Measurements from ENCODE around the gene LMF1. TPM values are rescaled to one million over a fixed set of nuclear protein-coding genes. Genes with fewer than 3 reads are reported as not detected.

LMF1 gene
- total RNA-seq, 2 donors from 2014 or later, result 86.1 to 87.5 TPM

- intact Hi-C loops (cut with DNase I), result no loop called here
- TF ChIP-seq POLR2AphosphoS5 (IDR thresholded peaks at IDR 0.05) (no peak), POLR2A (IDR thresholded peaks at IDR 0.05) (no peak)
- TF ChIP-seq, protein P1, sequence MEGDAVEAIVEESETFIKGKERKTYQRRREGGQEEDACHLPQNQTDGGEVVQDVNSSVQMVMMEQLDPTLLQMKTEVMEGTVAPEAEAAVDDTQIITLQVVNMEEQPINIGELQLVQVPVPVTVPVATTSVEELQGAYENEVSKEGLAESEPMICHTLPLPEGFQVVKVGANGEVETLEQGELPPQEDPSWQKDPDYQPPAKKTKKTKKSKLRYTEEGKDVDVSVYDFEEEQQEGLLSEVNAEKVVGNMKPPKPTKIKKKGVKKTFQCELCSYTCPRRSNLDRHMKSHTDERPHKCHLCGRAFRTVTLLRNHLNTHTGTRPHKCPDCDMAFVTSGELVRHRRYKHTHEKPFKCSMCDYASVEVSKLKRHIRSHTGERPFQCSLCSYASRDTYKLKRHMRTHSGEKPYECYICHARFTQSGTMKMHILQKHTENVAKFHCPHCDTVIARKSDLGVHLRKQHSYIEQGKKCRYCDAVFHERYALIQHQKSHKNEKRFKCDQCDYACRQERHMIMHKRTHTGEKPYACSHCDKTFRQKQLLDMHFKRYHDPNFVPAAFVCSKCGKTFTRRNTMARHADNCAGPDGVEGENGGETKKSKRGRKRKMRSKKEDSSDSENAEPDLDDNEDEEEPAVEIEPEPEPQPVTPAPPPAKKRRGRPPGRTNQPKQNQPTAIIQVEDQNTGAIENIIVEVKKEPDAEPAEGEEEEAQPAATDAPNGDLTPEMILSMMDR (IDR thresholded peaks at IDR 0.05), result no peak
- no peak overlapping the region for H3K27ac ChIP-seq
- no peaks in the 10 kb centered on the region for H3K9me3 ChIP-seq
- no peaks in the 10 kb centered on the region for H3K27me3 ChIP-seq (replicated peaks; ENCODE audit: insufficient read depth)
- H3K4me1 ChIP-seq (replicated peaks), result no peaks in the 10 kb centered on the region
- DNase-seq (ENCODE audit: low spot score), result no peak
- WGBS, result 99% methylated on average over 19 of the region's 24 CpGs
- H3K36me3 ChIP-seq, result no peaks in the 10 kb centered on the region
- H3K4me3 ChIP-seq, result no peak overlapping the region
Observed at GRCh38 chr16:911604-912321, 59.0 kb downstream of the LMF1 start.

DNA sequence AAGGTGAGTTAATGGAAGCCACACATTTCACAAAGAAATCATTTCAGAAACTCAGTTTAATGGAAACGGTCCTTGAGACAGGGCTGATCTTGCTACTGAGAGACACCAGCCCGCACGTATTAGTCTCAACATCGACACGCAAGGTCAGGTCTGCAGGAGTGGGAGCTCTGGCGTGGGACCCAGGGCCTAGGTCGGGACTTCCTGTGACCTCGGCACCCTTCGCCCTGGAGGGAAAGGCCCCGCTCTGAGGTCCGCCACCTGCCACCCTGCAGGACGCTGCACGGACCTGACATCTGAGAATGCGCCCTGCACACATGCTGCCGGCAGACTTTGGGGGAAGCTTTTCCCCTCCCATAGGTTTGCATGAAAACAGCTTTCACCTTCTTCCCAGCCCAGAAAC lies 59.7 kb downstream of the LMF1 start:
- 93% methylated on average over 15 of the region's 15 CpGs for WGBS
- H3K27me3 ChIP-seq (replicated peaks; ENCODE audit: insufficient read depth), result no peaks in the 10 kb centered on the region
- DNase-seq (ENCODE audit: low spot score), result no peak
- TF ChIP-seq, protein P1 (IDR thresholded peaks at IDR 0.05), result no peak
- TF ChIP-seq POLR2A (IDR thresholded peaks at IDR 0.05), result no peak
- no peak for TF ChIP-seq POLR2AphosphoS5 (IDR thresholded peaks at IDR 0.05)
- no peaks in the 10 kb centered on the region for H3K4me1 ChIP-seq (replicated peaks)
- H3K4me3 ChIP-seq, result no peak overlapping the region
- H3K36me3 ChIP-seq, result no peaks in the 10 kb centered on the region
- H3K27ac ChIP-seq, result no peak overlapping the region
- H3K9me3 ChIP-seq, result no peaks in the 10 kb centered on the region
- intact Hi-C loops (cut with DNase I), result no loop called here

GRCh38 chr16:910181-910580 lies 60.6 kb downstream of the LMF1 start:
- no peak overlapping the region for H3K4me3 ChIP-seq
- H3K27ac ChIP-seq, result no peak overlapping the region
- 84% methylated on average over 20 of the region's 20 CpGs for WGBS
- TF ChIP-seq POLR2A (IDR thresholded peaks at IDR 0.05) (no peak), POLR2AphosphoS5 (IDR thresholded peaks at IDR 0.05) (no peak)
- TF ChIP-seq, protein P1 (IDR thresholded peaks at IDR 0.05), result no peak
- no peaks in the 10 kb centered on the region for H3K27me3 ChIP-seq (replicated peaks; ENCODE audit: insufficient read depth)
- no peaks in the 10 kb centered on the region for H3K4me1 ChIP-seq (replicated peaks)
- DNase-seq (ENCODE audit: low spot score), result no peak
- intact Hi-C loops (cut with DNase I), result no loop called here
- no peaks in the 10 kb centered on the region for H3K9me3 ChIP-seq
- H3K36me3 ChIP-seq, result no peaks in the 10 kb centered on the region

DNA sequence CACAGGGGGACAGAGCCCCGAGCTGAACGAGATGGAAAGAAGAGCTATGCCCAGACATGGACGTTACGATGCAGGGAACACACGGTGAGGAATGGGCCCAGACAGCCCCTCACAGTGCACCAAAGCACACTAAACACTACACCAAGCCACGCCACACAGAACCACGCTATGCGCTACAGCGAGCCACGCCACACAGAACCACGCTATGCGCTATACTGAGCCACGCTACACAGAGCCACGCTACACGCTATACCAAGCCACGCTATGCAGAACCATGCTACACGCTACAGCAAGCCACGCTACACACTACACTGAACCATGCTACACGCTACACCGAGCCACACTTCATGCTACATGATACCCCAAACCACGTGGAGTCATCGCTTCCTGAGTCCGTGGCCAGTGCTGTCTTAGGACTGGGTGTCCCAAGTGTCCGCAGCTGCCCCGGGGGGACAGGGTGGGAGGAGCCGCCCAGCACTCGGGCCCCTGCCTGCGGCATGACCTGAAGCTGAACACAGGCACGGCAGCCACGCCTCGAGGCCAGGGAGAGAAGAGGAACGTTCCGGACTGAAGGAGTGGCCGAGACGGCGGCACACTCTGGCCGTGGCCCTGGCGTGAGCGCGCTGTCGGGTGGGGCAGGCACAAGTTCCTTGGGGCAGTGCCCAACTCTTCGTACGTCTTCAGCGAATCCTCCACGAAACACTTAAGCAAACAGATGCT lies 61.3 kb downstream of the LMF1 start:
- no peak for DNase-seq (ENCODE audit: low spot score)
- Histone ChIP-seq H3K27ac (no peak overlapping the region), H3K27me3 (replicated peaks; ENCODE audit: insufficient read depth) (no peaks in the 10 kb centered on the region), H3K9me3 (no peaks in the 10 kb centered on the region), H3K36me3 (no peaks in the 10 kb centered on the region), H3K4me3 (no peak overlapping the region), H3K4me1 (replicated peaks) (no peaks in the 10 kb centered on the region)
- no peak for TF ChIP-seq POLR2A (IDR thresholded peaks at IDR 0.05)
- TF ChIP-seq, protein P1 (IDR thresholded peaks at IDR 0.05), result no peak
- no peak for TF ChIP-seq POLR2AphosphoS5 (IDR thresholded peaks at IDR 0.05)
- intact Hi-C loops (cut with DNase I), result no loop called here
- WGBS, result 94% methylated on average over 45 of the region's 45 CpGs

Measured in prostate gland (tissue), 2 donors.